ENCODE results near the gene SLC8A1.

GRCh38 chr2:40409734-40410133 lies 42.2 kb downstream of the SLC8A1 start:
- TF ChIP-seq CTCF (IDR thresholded peaks at IDR 0.05) (no peak), POLR2A (IDR thresholded peaks at IDR 0.05) (no peak), POLR2AphosphoS5 (IDR thresholded peaks at IDR 0.05) (no peak)

All from breast epithelium (tissue), 3 donors.